ENCODE data around the gene STYXL2. TPM values are rescaled to one million over a fixed set of nuclear protein-coding genes. Genes with fewer than 3 reads are reported as not detected.

Gene STYXL2
- total RNA-seq, 1 experiment from 2014 or later, result not detected

DNA sequence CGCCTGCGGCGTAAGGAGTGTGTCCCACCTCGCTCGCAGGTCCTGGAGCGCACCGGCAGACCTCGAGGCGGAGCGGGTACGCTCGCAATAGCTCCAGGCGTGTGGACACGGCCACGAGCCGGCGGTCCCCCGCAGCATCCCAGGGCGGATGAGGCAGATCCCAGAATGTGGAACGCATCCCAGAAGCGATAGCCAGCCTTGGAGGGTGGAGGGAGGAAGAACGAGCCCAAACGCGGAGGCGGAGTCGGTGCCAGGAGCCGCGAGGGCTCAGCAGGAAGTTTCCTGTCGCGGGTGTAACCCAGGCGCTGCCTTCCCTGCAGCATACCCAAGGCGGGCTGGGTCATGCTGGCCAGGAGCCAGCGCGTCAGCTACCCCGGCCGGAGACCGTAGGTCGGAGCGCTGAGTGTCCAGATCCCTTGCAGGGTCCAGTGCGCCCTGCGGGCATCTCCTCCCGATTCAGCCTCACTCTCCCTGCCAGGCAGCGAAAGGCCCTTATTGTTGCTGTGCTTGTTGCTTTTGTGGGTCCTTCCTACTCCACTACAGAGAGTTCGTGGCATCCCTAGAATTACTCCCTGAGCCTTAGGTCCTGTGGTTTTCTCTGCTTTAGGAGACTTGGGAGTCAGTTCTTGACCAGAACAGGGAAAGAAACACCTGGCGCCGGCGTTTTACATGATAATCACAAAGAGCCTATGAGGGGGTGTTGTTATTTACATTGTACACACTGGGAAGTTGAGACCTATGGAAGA, 27.7 kb downstream of the STYXL2 start:
- Histone ChIP-seq H3K9me3 (ENCODE audit: control insufficient read depth, insufficient read depth, low read depth, low read length) (no peaks in the 10 kb centered on the region), H3K27ac (ENCODE audit: low read length) (no peak overlapping the region), H3K36me3 (ENCODE audit: control insufficient read depth, insufficient read depth, low read length) (no peaks in the 10 kb centered on the region), H3K4me3 (ENCODE audit: low read depth in 2 of 2, low read length in 2 of 2) (peak overlapping the region; percentile 40 to 47), H3K4me1 (ENCODE audit: control insufficient read depth, insufficient read depth, low read length) (no peaks in the 10 kb centered on the region), H3K27me3 (ENCODE audit: control insufficient read depth, insufficient read depth, low read length) (peaks cover 3% of the 10 kb centered on the region)
- in situ Hi-C loops (cut with HindIII; ENCODE audit: low pct_unique_long_range_greater_than_20kb, low sequenced_read_pairs) (no loop called here), intact Hi-C loops (cut with micrococcal nuclease; ENCODE audit: unreplicated experiment) (loop anchor here (2.0 kb wide), 1 partner anchor 55 kb away; no protein-coding TSS in a partner anchor)
- TF ChIP-seq CTCF (IDR thresholded peaks at IDR 0.05) (no peak), POLR2AphosphoS5 (IDR thresholded peaks at IDR 0.05; ENCODE audit: low read depth, low read length) (no peak), TCF7L2 (IDR thresholded peaks at IDR 0.05; ENCODE audit: low read depth, low read length) (no peak), SIN3A (IDR thresholded peaks at IDR 0.05; ENCODE audit: borderline replicate concordance, insufficient read depth, low read depth, low read length) (no peak)
- DNase-seq (ENCODE audit: low read depth, low spot score), result no peak
- ChIA-PET POLR2A (no interaction called here), CTCF (interaction anchor here (0.6 to 0.7 kb wide), 2 partner anchors 64 to 530 kb away, joined by 5 to 6 read pairs; no protein-coding TSS in a partner anchor)
- BruUV-seq (replicated peaks), result no TSS peak
- peak; percentile 83 for ATAC-seq

- intact Hi-C loops (cut with micrococcal nuclease; ENCODE audit: unreplicated experiment) (no loop called here), in situ Hi-C loops (cut with HindIII; ENCODE audit: low pct_unique_long_range_greater_than_20kb, low sequenced_read_pairs) (no loop called here)
- no peak for DNase-seq (ENCODE audit: low read depth, low spot score)
- Histone ChIP-seq H3K4me3 (ENCODE audit: low read depth in 2 of 2, low read length in 2 of 2) (no peak overlapping the region), H3K4me1 (ENCODE audit: control insufficient read depth, insufficient read depth, low read length) (no peaks in the 10 kb centered on the region), H3K9me3 (ENCODE audit: control insufficient read depth, insufficient read depth, low read depth, low read length) (no peaks in the 10 kb centered on the region), H3K27ac (ENCODE audit: low read length) (no peak overlapping the region), H3K36me3 (ENCODE audit: control insufficient read depth, insufficient read depth, low read length) (no peaks in the 10 kb centered on the region), H3K27me3 (ENCODE audit: control insufficient read depth, insufficient read depth, low read length) (peaks cover 3% of the 10 kb centered on the region)
- no TSS peak for BruUV-seq (replicated peaks)
- ChIA-PET POLR2A (no interaction called here), CTCF (interaction anchor here (0.6 kb wide), 1 partner anchor 530 kb away, joined by 6 read pairs; no protein-coding TSS in a partner anchor)
- TF ChIP-seq POLR2AphosphoS5 (IDR thresholded peaks at IDR 0.05; ENCODE audit: low read depth, low read length) (no peak), TCF7L2 (IDR thresholded peaks at IDR 0.05; ENCODE audit: low read depth, low read length) (no peak), CTCF (IDR thresholded peaks at IDR 0.05) (no peak), SIN3A (IDR thresholded peaks at IDR 0.05; ENCODE audit: borderline replicate concordance, insufficient read depth, low read depth, low read length) (no peak)
- TF ChIP-seq, protein P1, sequence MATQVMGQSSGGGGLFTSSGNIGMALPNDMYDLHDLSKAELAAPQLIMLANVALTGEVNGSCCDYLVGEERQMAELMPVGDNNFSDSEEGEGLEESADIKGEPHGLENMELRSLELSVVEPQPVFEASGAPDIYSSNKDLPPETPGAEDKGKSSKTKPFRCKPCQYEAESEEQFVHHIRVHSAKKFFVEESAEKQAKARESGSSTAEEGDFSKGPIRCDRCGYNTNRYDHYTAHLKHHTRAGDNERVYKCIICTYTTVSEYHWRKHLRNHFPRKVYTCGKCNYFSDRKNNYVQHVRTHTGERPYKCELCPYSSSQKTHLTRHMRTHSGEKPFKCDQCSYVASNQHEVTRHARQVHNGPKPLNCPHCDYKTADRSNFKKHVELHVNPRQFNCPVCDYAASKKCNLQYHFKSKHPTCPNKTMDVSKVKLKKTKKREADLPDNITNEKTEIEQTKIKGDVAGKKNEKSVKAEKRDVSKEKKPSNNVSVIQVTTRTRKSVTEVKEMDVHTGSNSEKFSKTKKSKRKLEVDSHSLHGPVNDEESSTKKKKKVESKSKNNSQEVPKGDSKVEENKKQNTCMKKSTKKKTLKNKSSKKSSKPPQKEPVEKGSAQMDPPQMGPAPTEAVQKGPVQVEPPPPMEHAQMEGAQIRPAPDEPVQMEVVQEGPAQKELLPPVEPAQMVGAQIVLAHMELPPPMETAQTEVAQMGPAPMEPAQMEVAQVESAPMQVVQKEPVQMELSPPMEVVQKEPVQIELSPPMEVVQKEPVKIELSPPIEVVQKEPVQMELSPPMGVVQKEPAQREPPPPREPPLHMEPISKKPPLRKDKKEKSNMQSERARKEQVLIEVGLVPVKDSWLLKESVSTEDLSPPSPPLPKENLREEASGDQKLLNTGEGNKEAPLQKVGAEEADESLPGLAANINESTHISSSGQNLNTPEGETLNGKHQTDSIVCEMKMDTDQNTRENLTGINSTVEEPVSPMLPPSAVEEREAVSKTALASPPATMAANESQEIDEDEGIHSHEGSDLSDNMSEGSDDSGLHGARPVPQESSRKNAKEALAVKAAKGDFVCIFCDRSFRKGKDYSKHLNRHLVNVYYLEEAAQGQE (IDR thresholded peaks at IDR 0.05; ENCODE audit: insufficient read depth in 1 of 2, low read depth in 2 of 2, low read length in 1 of 2), result no peak
- ATAC-seq, result peak; percentile 18; the same call in 1 of the 2 replicates
Observed at GRCh38 chr1:167122121-167122480, 28.2 kb downstream of the STYXL2 start.

Measured in Panc1 (cell line).